HG02798 (cell line): ENCODE results near the gene TNFRSF19.
A peak's percentile ranks its signal among the peaks of the same experiment; 100 is the strongest.
"Not testable (repeated sequence)": the region's sequence is repeated elsewhere in the genome, so short reads cannot be mapped to it uniquely, and the experiment has no call there.

Experiments
- ATAC-seq: cut with Tn5 transposase; IDR thresholded peaks from one replicate; pipeline ENCODE4 v1.9.1; 2021; ENCODE audit warnings: mild to moderate bottlenecking; ENCODE audit not compliant: unreplicated experiment, poor library complexity

Gene TNFRSF19

GRCh38 chr13:23563085-23563845, 6.9 kb upstream of the TNFRSF19 start:
- ATAC-seq, result no peak

- ATAC-seq, result no peak
These were observed 2.2 kb upstream of the TNFRSF19 start for GRCh38 chr13:23567906-23568460.

- no peak for ATAC-seq
These were observed 706 bp downstream of the TNFRSF19 start for GRCh38 chr13:23570921-23571315.

GRCh38 chr13:23571431-23571830, 1.2 kb downstream of the TNFRSF19 start:
- ATAC-seq, result no peak

- no peak for ATAC-seq
These were observed 2.6 kb downstream of the TNFRSF19 start for GRCh38 chr13:23572836-23573235.

GRCh38 chr13:23574421-23575145, 4.4 kb downstream of the TNFRSF19 start:
- no peak for ATAC-seq

- ATAC-seq, result no peak
These were observed 5.4 kb downstream of the TNFRSF19 start for GRCh38 chr13:23575632-23576031.

GRCh38 chr13:23578411-23579071, 8.3 kb downstream of the TNFRSF19 start:
- ATAC-seq, result peak; percentile 65

GRCh38 chr13:23579072-23579895, 9.1 kb downstream of the TNFRSF19 start:
- peak; percentile 92 for ATAC-seq

GRCh38 chr13:23579896-23580683, 9.9 kb downstream of the TNFRSF19 start:
- ATAC-seq, result no peak

GRCh38 chr13:23580684-23581060, 10.5 kb downstream of the TNFRSF19 start:
- no peak for ATAC-seq

- no peak for ATAC-seq
These were observed 13.3 kb downstream of the TNFRSF19 start for GRCh38 chr13:23583491-23583890.

GRCh38 chr13:23584275-23584674, 14.1 kb downstream of the TNFRSF19 start:
- no peak for ATAC-seq

- no peak for ATAC-seq
These were observed 16.1 kb downstream of the TNFRSF19 start for GRCh38 chr13:23586336-23586735.

- ATAC-seq, result no peak
These were observed 18.5 kb downstream of the TNFRSF19 start for GRCh38 chr13:23588666-23589065.

- ATAC-seq, result no peak
These were observed 22.4 kb downstream of the TNFRSF19 start for GRCh38 chr13:23592596-23592995.

- no peak for ATAC-seq
These were observed 22.9 kb downstream of the TNFRSF19 start for GRCh38 chr13:23593148-23593547.

GRCh38 chr13:23594290-23594689, 24.1 kb downstream of the TNFRSF19 start:
- not testable (repeated sequence) for ATAC-seq

GRCh38 chr13:23598369-23598768, 28.2 kb downstream of the TNFRSF19 start:
- no peak for ATAC-seq
